ENCODE results near the gene NMT1. TPM values are rescaled to one million over a fixed set of nuclear protein-coding genes. Genes with fewer than 3 reads are reported as not detected.
A peak's percentile ranks its signal among the peaks of the same experiment; 100 is the strongest.
"Not testable (repeated sequence)": the region's sequence is repeated elsewhere in the genome, so short reads cannot be mapped to it uniquely, and the experiment has no call there.

Gene NMT1
- total and polyA plus RNA-seq, 3 experiments from 2014 or later = 82.0 to 198 (median 189) TPM

GRCh38 chr17:45051720-45052051 is 9.4 kb upstream of the NMT1 start:
- not testable (repeated sequence) for H3K9me3 ChIP-seq (ENCODE audit: low read length); H3K27me3 Mint-ChIP-seq; H3K9me3 Mint-ChIP-seq; H3K36me3 Mint-ChIP-seq; H3K27ac ChIP-seq (ENCODE audit: low read depth, low read length); H3K36me3 ChIP-seq (ENCODE audit: insufficient read depth, low read length); DNase-seq; H3K27me3 ChIP-seq (ENCODE audit: insufficient read depth, low read length, poor library complexity, severe bottlenecking); H3K4me3 ChIP-seq (ENCODE audit: low read length)
- H3K4me1 ChIP-seq (ENCODE audit: insufficient read depth, low read length) = peaks cover 30% of the 10 kb centered on the region
- Mint-ChIP-seq H3K27ac (peak overlapping the region in 1 of 8 donors; percentile 94), H3K4me3 (peak overlapping the region in 2 of 7 donors; percentile 85 to 92), H3K4me1 (peaks cover 21 to 44% (median 39%) of the 10 kb centered on the region in 3 donors)
- ChIA-PET CTCF (interaction anchor here (1.1 to 1.2 kb wide), 3 partner anchors 10 to 84 kb away, joined by 3 to 6 read pairs (median 3); partner anchors contain the start of genes ACBD4 and NMT1), POLR2A (interaction anchor here (1.4 to 2.6 kb wide), 2 partner anchors 9 to 10 kb away, joined by 8 to 21 read pairs; partner anchors contain the start of gene NMT1)

- Mint-ChIP-seq H3K9me3 (no peaks in the 10 kb centered on the region), H3K4me3 (peak overlapping the region; percentile 80 to 94 (median 85)), H3K36me3 (peaks cover 0 to 5% (median 0%) of the 10 kb centered on the region in 3 donors), H3K4me1 (peaks cover 21 to 40% (median 39%) of the 10 kb centered on the region in 3 donors), H3K27ac (peak overlapping the region; percentile 79 to 94 (median 93)), H3K27me3 (no peaks in the 10 kb centered on the region)
- Histone ChIP-seq H3K27ac (ENCODE audit: low read depth, low read length) (peak overlapping the region; percentile 67), H3K4me3 (ENCODE audit: low read length) (peak overlapping the region; percentile 71), H3K27me3 (ENCODE audit: insufficient read depth, low read length, poor library complexity, severe bottlenecking) (no peaks in the 10 kb centered on the region), H3K9me3 (ENCODE audit: low read length) (no peaks in the 10 kb centered on the region), H3K36me3 (ENCODE audit: insufficient read depth, low read length) (no peaks in the 10 kb centered on the region), H3K4me1 (ENCODE audit: insufficient read depth, low read length) (peaks cover 30% of the 10 kb centered on the region)
- POLR2A ChIA-PET = interaction anchor here (1.4 kb wide), 1 partner anchor 9 kb away, joined by 8 read pairs; the partner anchor contains the start of gene NMT1
- peak; percentile 15 to 69 (median 57) for DNase-seq
- CTCF ChIA-PET = no interaction called here
Measured at GRCh38 chr17:45052052-45052772, 8.9 kb upstream of the NMT1 start.

- peaks cover 0 to 20% (median 0%) of the 10 kb centered on the region in 3 donors for H3K36me3 Mint-ChIP-seq
- POLR2A ChIA-PET = interaction anchor here (0.6 to 1.7 kb wide), 6 partner anchors 8 to 166 kb away, joined by 3 to 21 read pairs (median 8); partner anchors contain the start of genes DCAKD, HEXIM1 and HEXIM2
- H3K4me1 Mint-ChIP-seq = peaks cover 35 to 62% (median 57%) of the 10 kb centered on the region in 3 donors
Measured at GRCh38 chr17:45060382-45060796, 728 bp upstream of the NMT1 start.

GRCh38 chr17:45061606-45062205 is 589 bp downstream of the NMT1 start:
- DNase-seq = no peak
- Histone ChIP-seq H3K27me3 (ENCODE audit: insufficient read depth, low read length, poor library complexity, severe bottlenecking) (no peaks in the 10 kb centered on the region), H3K27ac (ENCODE audit: low read depth, low read length) (peak overlapping the region; percentile 84), H3K4me1 (ENCODE audit: insufficient read depth, low read length) (peaks cover 38% of the 10 kb centered on the region), H3K4me3 (ENCODE audit: low read length) (peak overlapping the region; percentile 85), H3K36me3 (ENCODE audit: insufficient read depth, low read length) (no peaks in the 10 kb centered on the region), H3K9me3 (ENCODE audit: low read length) (no peaks in the 10 kb centered on the region)
- H3K27ac Mint-ChIP-seq = peak overlapping the region; percentile 92 to 100 (median 99)
- H3K36me3 Mint-ChIP-seq = peaks cover 0 to 18% (median 0%) of the 10 kb centered on the region in 3 donors
- ChIA-PET POLR2A (interaction anchor here (0.7 to 1.7 kb wide), 6 partner anchors 9 to 753 kb away, joined by 3 to 21 read pairs (median 8); partner anchors contain the start of genes DCAKD, HEXIM1, HEXIM2 and RUNDC3A), CTCF (interaction anchor here (0.7 to 2.1 kb wide), 4 partner anchors 11 to 74 kb away, joined by 3 to 10 read pairs (median 5); partner anchors contain the start of genes ACBD4 and DCAKD)
- H3K4me1 Mint-ChIP-seq = peaks cover 35 to 62% (median 57%) of the 10 kb centered on the region in 3 donors
- H3K27me3 Mint-ChIP-seq = peaks cover 0 to 2% of the 10 kb centered on the region in 2 donors
- H3K9me3 Mint-ChIP-seq = no peaks in the 10 kb centered on the region
- H3K4me3 Mint-ChIP-seq = peak overlapping the region; percentile 95 to 100 (median 99)

More at GRCh38 chr17:45060382-45060796, 728 bp upstream of the NMT1 start:
- no peaks in the 10 kb centered on the region for H3K9me3 Mint-ChIP-seq
- peaks cover 38% of the 10 kb centered on the region for H3K4me1 ChIP-seq (ENCODE audit: insufficient read depth, low read length)
- CTCF ChIA-PET = interaction anchor here (1.8 to 2.1 kb wide), 2 partner anchors 9 to 75 kb away, joined by 6 to 10 read pairs; partner anchors contain the start of genes ACBD4 and DCAKD
- H3K4me3 Mint-ChIP-seq = peak overlapping the region; percentile 95 to 100 (median 99)
- H3K27me3 Mint-ChIP-seq = peaks cover 0 to 2% of the 10 kb centered on the region in 2 donors
- H3K27ac ChIP-seq (ENCODE audit: low read depth, low read length) = peak overlapping the region; percentile 84
- no peaks in the 10 kb centered on the region for H3K27me3 ChIP-seq (ENCODE audit: insufficient read depth, low read length, poor library complexity, severe bottlenecking)
- H3K4me3 ChIP-seq (ENCODE audit: low read length) = peak overlapping the region; percentile 85
- no peaks in the 10 kb centered on the region for H3K36me3 ChIP-seq (ENCODE audit: insufficient read depth, low read length)
- DNase-seq = no peak
- H3K27ac Mint-ChIP-seq = peak overlapping the region; percentile 92 to 100 (median 99)
- no peaks in the 10 kb centered on the region for H3K9me3 ChIP-seq (ENCODE audit: low read length)

GRCh38 chr17:45063198-45063597 is 2.1 kb downstream of the NMT1 start:
- H3K9me3 Mint-ChIP-seq = no peaks in the 10 kb centered on the region
- Histone ChIP-seq H3K27ac (ENCODE audit: low read depth, low read length) (peak overlapping the region; percentile 28), H3K9me3 (ENCODE audit: low read length) (no peaks in the 10 kb centered on the region), H3K4me1 (ENCODE audit: insufficient read depth, low read length) (peaks cover 38% of the 10 kb centered on the region), H3K27me3 (ENCODE audit: insufficient read depth, low read length, poor library complexity, severe bottlenecking) (no peaks in the 10 kb centered on the region), H3K4me3 (ENCODE audit: low read length) (no peak overlapping the region), H3K36me3 (ENCODE audit: insufficient read depth, low read length) (no peaks in the 10 kb centered on the region)
- CTCF ChIA-PET = interaction anchor here (0.6 to 1.0 kb wide), 4 partner anchors 13 to 79 kb away, joined by 3 to 4 read pairs (median 4); partner anchors contain the start of gene ACBD4
- peaks cover 36 to 76% (median 71%) of the 10 kb centered on the region in 3 donors for H3K4me1 Mint-ChIP-seq
- peaks cover 0 to 32% (median 3%) of the 10 kb centered on the region in 3 donors for H3K36me3 Mint-ChIP-seq
- peak overlapping the region in 1 of 7 donors; percentile 29 for H3K4me3 Mint-ChIP-seq
- POLR2A ChIA-PET = no interaction called here
- DNase-seq = no peak
- peaks cover 0 to 2% of the 10 kb centered on the region in 2 donors for H3K27me3 Mint-ChIP-seq
- peak overlapping the region in 6 of 8 donors; percentile 29 to 83 (median 58) for H3K27ac Mint-ChIP-seq

GRCh38 chr17:45067637-45068036 is 6.5 kb downstream of the NMT1 start:
- H3K27ac ChIP-seq (ENCODE audit: low read depth, low read length) = no peak overlapping the region
- Mint-ChIP-seq H3K27ac (peak overlapping the region in 5 of 8 donors; percentile 2 to 44 (median 25)), H3K4me1 (peaks cover 18 to 46% (median 44%) of the 10 kb centered on the region in 3 donors), H3K4me3 (no peak overlapping the region), H3K27me3 (no peaks in the 10 kb centered on the region), H3K9me3 (no peaks in the 10 kb centered on the region), H3K36me3 (peaks cover 0 to 48% (median 3%) of the 10 kb centered on the region in 3 donors)
- CTCF ChIA-PET = interaction anchor here (1.4 to 2.4 kb wide), 2 partner anchors 68 to 147 kb away, joined by 3 to 6 read pairs; partner anchors contain the start of gene ACBD4
- no peaks in the 10 kb centered on the region for H3K9me3 ChIP-seq (ENCODE audit: low read length)
- POLR2A ChIA-PET = interaction anchor here (0.9 kb wide), 1 partner anchor 94 kb away, joined by 3 read pairs; no protein-coding TSS in a partner anchor
- H3K36me3 ChIP-seq (ENCODE audit: insufficient read depth, low read length) = no peaks in the 10 kb centered on the region
- no peaks in the 10 kb centered on the region for H3K27me3 ChIP-seq (ENCODE audit: insufficient read depth, low read length, poor library complexity, severe bottlenecking)
- DNase-seq = no peak
- H3K4me1 ChIP-seq (ENCODE audit: insufficient read depth, low read length) = peaks cover 11% of the 10 kb centered on the region
- H3K4me3 ChIP-seq (ENCODE audit: low read length) = no peak overlapping the region

- Mint-ChIP-seq H3K27ac (peak overlapping the region in 1 of 8 donors; percentile 17), H3K4me3 (no peak overlapping the region), H3K9me3 (no peaks in the 10 kb centered on the region), H3K4me1 (peaks cover 8 to 36% (median 30%) of the 10 kb centered on the region in 3 donors), H3K27me3 (no peaks in the 10 kb centered on the region), H3K36me3 (peaks cover 0 to 56% (median 9%) of the 10 kb centered on the region in 3 donors)
- Histone ChIP-seq H3K27ac (ENCODE audit: low read depth, low read length) (no peak overlapping the region), H3K4me1 (ENCODE audit: insufficient read depth, low read length) (no peaks in the 10 kb centered on the region), H3K27me3 (ENCODE audit: insufficient read depth, low read length, poor library complexity, severe bottlenecking) (no peaks in the 10 kb centered on the region), H3K36me3 (ENCODE audit: insufficient read depth, low read length) (no peaks in the 10 kb centered on the region), H3K9me3 (ENCODE audit: low read length) (no peaks in the 10 kb centered on the region), H3K4me3 (ENCODE audit: low read length) (no peak overlapping the region)
- ChIA-PET CTCF (interaction anchor here (0.8 kb wide), 1 partner anchor 16 kb away, joined by 3 read pairs; no protein-coding TSS in a partner anchor), POLR2A (no interaction called here)
- DNase-seq = no peak
Measured at GRCh38 chr17:45070001-45070400, 8.9 kb downstream of the NMT1 start.

All from CD8-positive, alpha-beta memory T cell (primary cell).